WTC11 (cell line): ENCODE results near the gene OPN1LW.
"Not testable (repeated sequence)": the region's sequence is repeated elsewhere in the genome, so short reads cannot be mapped to it uniquely, and the experiment has no call there.

Experiments
- CTCF ChIP-seq: fragments of 200-600 bp; IDR thresholded peaks from 2 replicates; pipeline ENCODE4 v1.8.0; 2022; ENCODE audit warnings: antibody characterized with exemption
- ETV6 ChIP-seq: sonication (generic); formaldehyde crosslinking; IDR thresholded peaks from 2 replicates; pipeline ENCODE4 v1.8.1; 2022; ENCODE audit warnings: mild to moderate bottlenecking, missing genetic modification reagents
- KAT7 ChIP-seq: sonication (generic); formaldehyde crosslinking; IDR thresholded peaks from 2 replicates; pipeline ENCODE4 v1.8.1; 2023; ENCODE audit warnings: missing genetic modification reagents, mild to moderate bottlenecking, borderline replicate concordance
- ZSCAN18 ChIP-seq: fragments of 250-450 bp; sonication (Bioruptor Pico); IDR thresholded peaks from 2 replicates; pipeline ENCODE4 v2.1.2; 2022; ENCODE audit warnings: mild to moderate bottlenecking, moderate library complexity

GRCh38 chrX:154174356-154174755, 30.3 kb downstream of the OPN1LW start:
- not testable (repeated sequence) for TF ChIP-seq ETV6 (CRISPR knock-in tag); CTCF; ZSCAN18 (CRISPR knock-in tag); KAT7 (CRISPR knock-in tag)
